Neural cell (in vitro differentiated cells): Measurements from ENCODE around the gene TFCP2L1. TPM values are rescaled to one million over a fixed set of nuclear protein-coding genes. Genes with fewer than 3 reads are reported as not detected.

Experiments used
- H2AFZ ChIP-seq: fragments of 200-600, 300-800 bp; sonication (generic), shearing (Covaris generic); 2 replicates; pipeline ENCODE4 v1.6.0; 2014; ENCODE audit warnings: low read depth, mild to moderate bottlenecking, antibody characterized with exemption, low read length, moderate library complexity
- H3F3A ChIP-seq: fragments of 200-600 bp; shearing (Covaris generic); 2 replicates; pipeline ENCODE4 v1.6.1; 2016; ENCODE audit warnings: mild to moderate bottlenecking, moderate library complexity, mixed read lengths, antibody characterized with exemption, low read length; ENCODE audit not compliant: insufficient read depth, poor library complexity, severe bottlenecking
- H3K27ac ChIP-seq: fragments of 200-600, 300-800 bp; sonication (generic), shearing (Covaris generic); 2 replicates; pipeline ENCODE4 v1.5.1; 2014; ENCODE audit warnings: mild to moderate bottlenecking, low read length, moderate library complexity
- H3K27me3 ChIP-seq: fragments of 300-800, 200-600 bp; sonication (generic), shearing (Covaris generic); 2 replicates; pipeline ENCODE4 v1.6.0; 2014; ENCODE audit warnings: mild to moderate bottlenecking, low read depth, low read length, moderate library complexity; ENCODE audit not compliant: insufficient read depth
- H3K36me3 ChIP-seq: fragments of 300-800, 200-600 bp; sonication (generic), shearing (Covaris generic); 2 replicates; pipeline ENCODE4 v1.5.1; 2014; ENCODE audit warnings: mild to moderate bottlenecking, antibody characterized with exemption, low read length, moderate library complexity; ENCODE audit not compliant: insufficient read depth
- H3K4me2 ChIP-seq: fragments of 300-800, 200-600 bp; sonication (generic), shearing (Covaris generic); 2 replicates; pipeline ENCODE4 v1.6.0; 2014; ENCODE audit warnings: mild to moderate bottlenecking, low read length
- H3K4me3 ChIP-seq: fragments of 300-800, 200-600 bp; sonication (generic), shearing (Covaris generic); 2 replicates; pipeline ENCODE4 v1.5.1; 2014; ENCODE audit warnings: mild to moderate bottlenecking, low read length, moderate library complexity
- H3K79me2 ChIP-seq: fragments of 200-600 bp; shearing (Covaris generic); replicated peaks from 2 replicates; pipeline ENCODE4 v1.6.0; 2014; ENCODE audit warnings: mild to moderate bottlenecking, low read length, moderate library complexity; ENCODE audit not compliant: insufficient read depth
- H3K9ac ChIP-seq: fragments of 300-800, 200-600 bp; sonication (generic), shearing (Covaris generic); 2 replicates; pipeline ENCODE4 v1.6.1; 2016; ENCODE audit warnings: mild to moderate bottlenecking, low read length, mixed read lengths
- H3K9me2 ChIP-seq: fragments of 200-600 bp; shearing (Covaris generic); 2 replicates; pipeline ENCODE4 v1.6.1; 2016; ENCODE audit warnings: mild to moderate bottlenecking, low read length, mixed read lengths; ENCODE audit not compliant: insufficient read depth
- H3K9me3 ChIP-seq: fragments of 200-600, 300-800 bp; sonication (generic), shearing (Covaris generic); 2 replicates; pipeline ENCODE4 v1.6.1; 2016; ENCODE audit warnings: mild to moderate bottlenecking, mixed run types, low read length, moderate library complexity, mixed read lengths
- H4K20me1 ChIP-seq: fragments of 200-600 bp; shearing (Covaris generic); 2 replicates; pipeline ENCODE4 v1.6.1; 2016; ENCODE audit warnings: mild to moderate bottlenecking, mixed run types; ENCODE audit not compliant: insufficient read depth
- EP300 ChIP-seq: fragments of 450-650 bp; conservative IDR thresholded peaks from 2 replicates; pipeline ENCODE4 v1.6.1; 2014; ENCODE audit warnings: antibody characterized with exemption, mild to moderate bottlenecking, moderate library complexity; ENCODE audit not compliant: poor library complexity, severe bottlenecking
- EZH2 ChIP-seq: fragments of 200-600, 300-800 bp; shearing (Covaris generic), sonication (generic); IDR thresholded peaks from 2 replicates; pipeline ENCODE4 v1.6.1; 2014; ENCODE audit warnings: antibody characterized with exemption, low read length, borderline replicate concordance, mild to moderate bottlenecking; ENCODE audit not compliant: insufficient read depth, poor library complexity, severe bottlenecking
- MXI1 ChIP-seq: fragments of 450-650 bp; conservative IDR thresholded peaks from 2 replicates; pipeline ENCODE4 v1.6.1; 2014; ENCODE audit warnings: antibody characterized with exemption, mild to moderate bottlenecking; ENCODE audit not compliant: poor library complexity, severe bottlenecking
- POLR2AphosphoS5 ChIP-seq: IDR thresholded peaks from 2 replicates; pipeline ENCODE4 v1.6.1; 2012
- RAD21 ChIP-seq: fragments of 450-650 bp; conservative IDR thresholded peaks from 2 replicates; pipeline ENCODE4 v1.6.1; 2014; ENCODE audit warnings: antibody characterized with exemption, mild to moderate bottlenecking, moderate library complexity
- SMC3 ChIP-seq: fragments of 450-650 bp; conservative IDR thresholded peaks from 2 replicates; pipeline ENCODE4 v1.6.1; 2014; ENCODE audit warnings: antibody characterized with exemption, mild to moderate bottlenecking, moderate library complexity; ENCODE audit not compliant: poor library complexity
- TAF1 ChIP-seq: IDR thresholded peaks from 2 replicates; pipeline ENCODE4 v1.6.1; 2012; ENCODE audit warnings: low read depth
- polyA plus RNA-seq: library from polyadenylated mRNA; depleted of rRNA; stranded (reverse); fragments of >200 nt; gene quantifications from 2 replicates; pipeline ENCODE4 v1.2.3, GENCODE V29; 2014
- TF ChIP-seq, protein P1 (sequence below): fragments of 450-650 bp; IDR thresholded peaks from 2 replicates; pipeline ENCODE4 v1.5.1; 2014; ENCODE audit warnings: antibody characterized with exemption, mild to moderate bottlenecking, moderate library complexity; ENCODE audit not compliant: poor library complexity, severe bottlenecking
- TF ChIP-seq, protein P2 (sequence below): IDR thresholded peaks from 2 replicates; pipeline ENCODE4 v1.6.1; 2012; ENCODE audit warnings: borderline replicate concordance

The TFCP2L1 gene
- polyA plus RNA-seq, 1 donor from 2014 or later = 0.04 TPM

DNA sequence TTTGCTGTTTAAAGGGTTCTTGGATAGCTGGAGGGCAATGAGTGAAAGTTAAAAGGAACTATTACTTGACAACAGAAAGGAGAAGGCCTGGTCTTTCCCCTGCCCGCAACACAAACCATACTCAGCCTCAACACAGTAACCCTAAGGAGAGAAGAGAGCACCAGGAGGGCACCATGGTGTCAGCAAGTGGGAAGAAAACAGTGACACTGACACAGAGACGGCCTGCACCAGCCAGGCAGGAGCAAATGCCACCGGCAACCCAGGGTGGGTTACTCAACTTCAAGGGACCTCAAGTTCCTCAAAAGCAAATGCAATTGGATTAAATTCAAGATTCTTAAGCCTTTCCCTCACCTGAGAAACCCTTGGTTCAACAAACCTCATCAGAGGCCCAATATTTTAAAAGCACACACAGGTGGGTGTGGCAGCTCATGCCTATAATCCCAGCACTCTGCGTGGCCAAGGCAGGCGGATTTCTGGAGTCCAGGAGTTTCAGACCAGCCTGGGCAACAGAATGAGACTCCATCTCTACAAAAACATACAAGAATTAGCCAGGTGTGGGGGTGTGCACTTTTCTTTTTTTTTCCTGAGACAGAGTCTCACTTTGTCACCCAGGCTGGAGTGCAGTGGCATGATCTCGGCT is 52.3 kb downstream of the TFCP2L1 start:
- no peaks in the 10 kb centered on the region for H3K9me2 ChIP-seq
- H3K36me3 ChIP-seq = no peaks in the 10 kb centered on the region
- H3K27ac ChIP-seq = no peak overlapping the region
- no peaks in the 10 kb centered on the region for H3K27me3 ChIP-seq
- no peak for TF ChIP-seq EP300
- TF ChIP-seq RAD21 = no peak
- no peak for TF ChIP-seq SMC3
- TF ChIP-seq, protein P1, sequence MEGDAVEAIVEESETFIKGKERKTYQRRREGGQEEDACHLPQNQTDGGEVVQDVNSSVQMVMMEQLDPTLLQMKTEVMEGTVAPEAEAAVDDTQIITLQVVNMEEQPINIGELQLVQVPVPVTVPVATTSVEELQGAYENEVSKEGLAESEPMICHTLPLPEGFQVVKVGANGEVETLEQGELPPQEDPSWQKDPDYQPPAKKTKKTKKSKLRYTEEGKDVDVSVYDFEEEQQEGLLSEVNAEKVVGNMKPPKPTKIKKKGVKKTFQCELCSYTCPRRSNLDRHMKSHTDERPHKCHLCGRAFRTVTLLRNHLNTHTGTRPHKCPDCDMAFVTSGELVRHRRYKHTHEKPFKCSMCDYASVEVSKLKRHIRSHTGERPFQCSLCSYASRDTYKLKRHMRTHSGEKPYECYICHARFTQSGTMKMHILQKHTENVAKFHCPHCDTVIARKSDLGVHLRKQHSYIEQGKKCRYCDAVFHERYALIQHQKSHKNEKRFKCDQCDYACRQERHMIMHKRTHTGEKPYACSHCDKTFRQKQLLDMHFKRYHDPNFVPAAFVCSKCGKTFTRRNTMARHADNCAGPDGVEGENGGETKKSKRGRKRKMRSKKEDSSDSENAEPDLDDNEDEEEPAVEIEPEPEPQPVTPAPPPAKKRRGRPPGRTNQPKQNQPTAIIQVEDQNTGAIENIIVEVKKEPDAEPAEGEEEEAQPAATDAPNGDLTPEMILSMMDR = no peak
- TF ChIP-seq, protein P2, sequence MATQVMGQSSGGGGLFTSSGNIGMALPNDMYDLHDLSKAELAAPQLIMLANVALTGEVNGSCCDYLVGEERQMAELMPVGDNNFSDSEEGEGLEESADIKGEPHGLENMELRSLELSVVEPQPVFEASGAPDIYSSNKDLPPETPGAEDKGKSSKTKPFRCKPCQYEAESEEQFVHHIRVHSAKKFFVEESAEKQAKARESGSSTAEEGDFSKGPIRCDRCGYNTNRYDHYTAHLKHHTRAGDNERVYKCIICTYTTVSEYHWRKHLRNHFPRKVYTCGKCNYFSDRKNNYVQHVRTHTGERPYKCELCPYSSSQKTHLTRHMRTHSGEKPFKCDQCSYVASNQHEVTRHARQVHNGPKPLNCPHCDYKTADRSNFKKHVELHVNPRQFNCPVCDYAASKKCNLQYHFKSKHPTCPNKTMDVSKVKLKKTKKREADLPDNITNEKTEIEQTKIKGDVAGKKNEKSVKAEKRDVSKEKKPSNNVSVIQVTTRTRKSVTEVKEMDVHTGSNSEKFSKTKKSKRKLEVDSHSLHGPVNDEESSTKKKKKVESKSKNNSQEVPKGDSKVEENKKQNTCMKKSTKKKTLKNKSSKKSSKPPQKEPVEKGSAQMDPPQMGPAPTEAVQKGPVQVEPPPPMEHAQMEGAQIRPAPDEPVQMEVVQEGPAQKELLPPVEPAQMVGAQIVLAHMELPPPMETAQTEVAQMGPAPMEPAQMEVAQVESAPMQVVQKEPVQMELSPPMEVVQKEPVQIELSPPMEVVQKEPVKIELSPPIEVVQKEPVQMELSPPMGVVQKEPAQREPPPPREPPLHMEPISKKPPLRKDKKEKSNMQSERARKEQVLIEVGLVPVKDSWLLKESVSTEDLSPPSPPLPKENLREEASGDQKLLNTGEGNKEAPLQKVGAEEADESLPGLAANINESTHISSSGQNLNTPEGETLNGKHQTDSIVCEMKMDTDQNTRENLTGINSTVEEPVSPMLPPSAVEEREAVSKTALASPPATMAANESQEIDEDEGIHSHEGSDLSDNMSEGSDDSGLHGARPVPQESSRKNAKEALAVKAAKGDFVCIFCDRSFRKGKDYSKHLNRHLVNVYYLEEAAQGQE = no peak
- no peak for TF ChIP-seq MXI1
- TF ChIP-seq EZH2 = no peak
- TF ChIP-seq POLR2AphosphoS5 = no peak
- no peak for TF ChIP-seq TAF1
- H3K9ac ChIP-seq = no peak overlapping the region
- no peaks in the 10 kb centered on the region for H4K20me1 ChIP-seq
- no peaks in the 10 kb centered on the region for H3K79me2 ChIP-seq
- H2AFZ ChIP-seq = no peak overlapping the region
- no peak overlapping the region for H3K4me3 ChIP-seq
- no peaks in the 10 kb centered on the region for H3F3A ChIP-seq
- no peak overlapping the region for H3K4me2 ChIP-seq
- H3K9me3 ChIP-seq = no peaks in the 10 kb centered on the region

DNA sequence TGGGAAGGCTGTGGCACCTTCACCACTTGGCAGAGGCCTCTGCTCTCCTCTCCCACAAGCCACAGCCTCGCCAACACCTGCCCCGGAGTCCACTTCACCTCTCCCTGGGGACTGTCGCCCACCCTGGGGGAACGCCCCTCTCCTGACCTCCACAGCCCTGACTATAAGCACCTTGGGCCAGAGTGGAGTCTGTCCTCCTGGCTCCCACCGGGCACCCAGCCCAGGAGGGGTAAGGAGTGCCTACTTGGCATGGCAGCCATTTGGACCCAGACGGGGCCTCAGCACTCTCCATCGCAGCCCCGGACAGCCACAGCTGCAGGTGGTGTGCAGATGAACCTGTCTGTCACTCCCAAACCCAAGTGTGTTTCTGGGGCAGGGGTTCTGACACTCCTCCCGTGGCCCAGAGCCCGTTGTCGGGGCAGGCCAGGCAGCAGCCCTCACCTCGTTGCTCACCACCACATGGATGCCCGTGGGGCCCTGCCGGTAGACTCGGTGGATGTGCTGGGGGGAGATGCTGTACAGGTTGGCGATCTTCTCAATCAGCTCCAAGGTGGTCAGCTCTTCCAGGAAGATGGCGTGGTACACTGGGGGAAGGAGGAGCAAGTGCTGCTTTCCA is 53.5 kb downstream of the TFCP2L1 start:
- Histone ChIP-seq H3K4me2 (no peak overlapping the region), H3K9ac (no peak overlapping the region), H3K4me3 (no peak overlapping the region), H3K9me3 (no peaks in the 10 kb centered on the region), H3K27me3 (no peaks in the 10 kb centered on the region), H2AFZ (no peak overlapping the region), H3K36me3 (no peaks in the 10 kb centered on the region), H3K79me2 (no peaks in the 10 kb centered on the region), H4K20me1 (no peaks in the 10 kb centered on the region), H3K27ac (no peak overlapping the region), H3K9me2 (no peaks in the 10 kb centered on the region), H3F3A (no peaks in the 10 kb centered on the region)
- TF ChIP-seq EZH2 (no peak), RAD21 (no peak), SMC3 (no peak), MXI1 (no peak), EP300 (no peak), POLR2AphosphoS5 (no peak), TAF1 (no peak)
- TF ChIP-seq, protein P1 = no peak
- TF ChIP-seq, protein P2 = no peak
